ENCODE measurements around the gene COG6. TPM values are rescaled to one million over a fixed set of nuclear protein-coding genes. Genes with fewer than 3 reads are reported as not detected.

The COG6 gene
- total and polyA plus RNA-seq, 2 donors from 2014 or later: 12.2 to 31.3 TPM

DNA sequence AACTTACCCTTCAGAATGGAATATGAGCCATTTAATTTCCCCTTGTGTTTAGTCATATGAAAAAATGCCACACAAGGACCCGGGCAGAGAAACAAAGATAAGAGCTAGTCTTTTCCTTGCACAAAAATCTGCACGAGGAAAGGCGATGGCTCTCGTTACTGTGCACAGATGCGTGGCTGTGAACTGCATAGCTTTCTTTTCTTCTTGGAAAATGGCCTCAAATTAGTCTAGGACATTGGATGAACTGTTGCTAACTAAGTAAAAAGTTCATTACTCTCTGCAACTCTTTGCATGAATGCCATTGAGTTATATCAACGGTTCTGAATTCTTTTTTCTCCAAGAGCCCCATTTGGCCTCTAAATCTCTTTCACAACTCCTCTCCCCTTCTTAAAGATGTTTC, 125.2 kb downstream of the COG6 start:
- Histone ChIP-seq H3K4me1 (ENCODE audit: control insufficient read depth in 2 of 3, insufficient read depth in 2 of 3, low read depth in 1 of 3, low read length in 3 of 3) (no peaks in the 10 kb centered on the region), H3K4me3 (ENCODE audit: low read length in 3 of 3) (no peak overlapping the region), H3K9me3 (ENCODE audit: control insufficient read depth in 2 of 3, insufficient read depth in 1 of 3, low read length in 3 of 3) (peaks cover 0 to 3% (median 0%) of the 10 kb centered on the region in 3 donors), H3K27me3 (ENCODE audit: control insufficient read depth, insufficient read depth, low read length) (no peaks in the 10 kb centered on the region), H3K9ac (ENCODE audit: low read length in 3 of 3) (no peak overlapping the region), H3K27ac (ENCODE audit: low read depth in 2 of 2, low read length in 2 of 2) (no peak overlapping the region), H3K36me3 (ENCODE audit: control insufficient read depth in 2 of 3, insufficient read depth in 3 of 3, low read length in 3 of 3) (no peaks in the 10 kb centered on the region)
- DNase-seq (no peak), FAIRE-seq (no peak)
- intact Hi-C loops (cut with DNase I): no loop called here
- TF ChIP-seq, protein P1, sequence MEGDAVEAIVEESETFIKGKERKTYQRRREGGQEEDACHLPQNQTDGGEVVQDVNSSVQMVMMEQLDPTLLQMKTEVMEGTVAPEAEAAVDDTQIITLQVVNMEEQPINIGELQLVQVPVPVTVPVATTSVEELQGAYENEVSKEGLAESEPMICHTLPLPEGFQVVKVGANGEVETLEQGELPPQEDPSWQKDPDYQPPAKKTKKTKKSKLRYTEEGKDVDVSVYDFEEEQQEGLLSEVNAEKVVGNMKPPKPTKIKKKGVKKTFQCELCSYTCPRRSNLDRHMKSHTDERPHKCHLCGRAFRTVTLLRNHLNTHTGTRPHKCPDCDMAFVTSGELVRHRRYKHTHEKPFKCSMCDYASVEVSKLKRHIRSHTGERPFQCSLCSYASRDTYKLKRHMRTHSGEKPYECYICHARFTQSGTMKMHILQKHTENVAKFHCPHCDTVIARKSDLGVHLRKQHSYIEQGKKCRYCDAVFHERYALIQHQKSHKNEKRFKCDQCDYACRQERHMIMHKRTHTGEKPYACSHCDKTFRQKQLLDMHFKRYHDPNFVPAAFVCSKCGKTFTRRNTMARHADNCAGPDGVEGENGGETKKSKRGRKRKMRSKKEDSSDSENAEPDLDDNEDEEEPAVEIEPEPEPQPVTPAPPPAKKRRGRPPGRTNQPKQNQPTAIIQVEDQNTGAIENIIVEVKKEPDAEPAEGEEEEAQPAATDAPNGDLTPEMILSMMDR (IDR thresholded peaks at IDR 0.05; ENCODE audit: borderline replicate concordance, extremely low read depth, insufficient read depth): no peak

DNA sequence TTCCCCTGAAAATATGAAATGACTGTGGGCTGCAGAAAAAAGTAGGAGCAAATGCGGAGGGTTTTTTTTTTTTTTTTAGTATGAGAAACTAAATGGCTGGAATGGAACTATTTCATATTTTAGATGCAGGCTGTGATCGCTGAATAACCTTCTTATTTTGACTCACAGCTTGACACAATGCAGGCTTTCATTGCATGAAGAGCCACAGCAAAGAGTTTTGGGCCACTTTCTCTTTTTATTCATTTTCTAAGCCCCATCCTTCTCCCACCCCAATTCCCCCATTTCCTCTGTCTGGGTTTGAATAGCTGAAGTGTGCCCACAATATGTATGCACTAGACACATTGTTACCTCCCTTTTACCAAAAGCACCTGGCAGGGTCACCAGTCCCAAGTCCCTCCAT, 125.9 kb downstream of the COG6 start:
- no peaks in the 10 kb centered on the region for H3K36me3 ChIP-seq (ENCODE audit: control insufficient read depth in 2 of 3, insufficient read depth in 3 of 3, low read length in 3 of 3)
- peaks cover 0 to 3% (median 0%) of the 10 kb centered on the region in 3 donors for H3K9me3 ChIP-seq (ENCODE audit: control insufficient read depth in 2 of 3, insufficient read depth in 1 of 3, low read length in 3 of 3)
- H3K27ac ChIP-seq (ENCODE audit: low read depth in 2 of 2, low read length in 2 of 2): no peak overlapping the region
- no peak for DNase-seq
- FAIRE-seq: no peak
- TF ChIP-seq, protein P1 (IDR thresholded peaks at IDR 0.05; ENCODE audit: borderline replicate concordance, extremely low read depth, insufficient read depth): no peak
- H3K27me3 ChIP-seq (ENCODE audit: control insufficient read depth, insufficient read depth, low read length): no peaks in the 10 kb centered on the region
- H3K4me1 ChIP-seq (ENCODE audit: control insufficient read depth in 2 of 3, insufficient read depth in 2 of 3, low read depth in 1 of 3, low read length in 3 of 3): no peaks in the 10 kb centered on the region
- no peak overlapping the region for H3K4me3 ChIP-seq (ENCODE audit: low read length in 3 of 3)
- no peak overlapping the region for H3K9ac ChIP-seq (ENCODE audit: low read length in 3 of 3)
- intact Hi-C loops (cut with DNase I): no loop called here

DNA sequence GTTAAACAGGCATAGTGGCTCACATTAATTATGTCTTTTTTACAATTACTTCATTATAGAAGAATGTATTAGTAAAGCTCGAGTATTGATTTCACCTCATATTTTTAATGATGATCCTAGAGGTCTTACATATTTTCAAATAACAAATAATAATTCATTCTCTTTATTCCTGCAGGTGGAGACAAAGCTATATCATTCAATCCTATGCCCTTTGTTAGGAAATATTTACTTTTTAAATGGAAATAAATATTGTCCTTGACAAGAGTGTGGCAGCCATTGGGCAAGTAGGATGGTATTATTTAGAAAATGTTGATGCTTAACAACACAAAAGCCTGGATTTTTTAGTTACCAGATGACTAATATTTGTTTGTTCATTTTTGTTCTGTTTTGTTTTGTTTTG, 127.6 kb downstream of the COG6 start:
- Histone ChIP-seq H3K9ac (ENCODE audit: low read length in 3 of 3) (no peak overlapping the region), H3K4me3 (ENCODE audit: low read length in 3 of 3) (no peak overlapping the region), H3K27me3 (ENCODE audit: control insufficient read depth, insufficient read depth, low read length) (no peaks in the 10 kb centered on the region), H3K9me3 (ENCODE audit: control insufficient read depth in 2 of 3, insufficient read depth in 1 of 3, low read length in 3 of 3) (peaks cover 0 to 3% (median 0%) of the 10 kb centered on the region in 3 donors), H3K27ac (ENCODE audit: low read depth in 2 of 2, low read length in 2 of 2) (no peak overlapping the region), H3K4me1 (ENCODE audit: control insufficient read depth in 2 of 3, insufficient read depth in 2 of 3, low read depth in 1 of 3, low read length in 3 of 3) (no peaks in the 10 kb centered on the region), H3K36me3 (ENCODE audit: control insufficient read depth in 2 of 3, insufficient read depth in 3 of 3, low read length in 3 of 3) (no peaks in the 10 kb centered on the region)
- DNase-seq (no peak), FAIRE-seq (no peak)
- intact Hi-C loops (cut with DNase I): no loop called here
- TF ChIP-seq, protein P1 (IDR thresholded peaks at IDR 0.05; ENCODE audit: borderline replicate concordance, extremely low read depth, insufficient read depth): no peak

DNA sequence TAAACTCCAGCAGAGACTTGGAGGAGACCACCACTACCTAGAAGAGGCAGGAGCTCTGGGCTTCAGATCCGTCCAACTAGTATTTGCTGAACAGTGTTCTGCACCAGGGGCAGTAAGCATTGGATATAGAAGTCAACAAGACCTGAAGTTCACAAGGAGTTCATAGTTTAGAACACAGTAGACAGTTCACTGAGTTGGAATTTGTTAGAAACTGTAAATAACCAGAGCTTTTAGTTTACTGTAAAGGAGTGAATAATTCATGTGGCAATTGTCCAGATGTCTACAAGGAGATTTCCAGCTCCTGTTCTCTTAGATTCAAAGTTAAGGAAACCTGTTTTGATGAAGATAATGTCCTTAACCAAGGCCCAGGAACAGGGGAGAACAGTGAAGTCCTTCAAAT, 128.9 kb downstream of the COG6 start:
- Histone ChIP-seq H3K27me3 (ENCODE audit: control insufficient read depth, insufficient read depth, low read length) (no peaks in the 10 kb centered on the region), H3K27ac (ENCODE audit: low read depth in 2 of 2, low read length in 2 of 2) (no peak overlapping the region), H3K9ac (ENCODE audit: low read length in 3 of 3) (no peak overlapping the region), H3K4me1 (ENCODE audit: control insufficient read depth in 2 of 3, insufficient read depth in 2 of 3, low read depth in 1 of 3, low read length in 3 of 3) (no peaks in the 10 kb centered on the region), H3K9me3 (ENCODE audit: control insufficient read depth in 2 of 3, insufficient read depth in 1 of 3, low read length in 3 of 3) (no peaks in the 10 kb centered on the region), H3K36me3 (ENCODE audit: control insufficient read depth in 2 of 3, insufficient read depth in 3 of 3, low read length in 3 of 3) (no peaks in the 10 kb centered on the region), H3K4me3 (ENCODE audit: low read length in 3 of 3) (no peak overlapping the region)
- no peak for DNase-seq
- TF ChIP-seq, protein P1 (IDR thresholded peaks at IDR 0.05; ENCODE audit: borderline replicate concordance, extremely low read depth, insufficient read depth): no peak
- FAIRE-seq: no peak
- intact Hi-C loops (cut with DNase I): no loop called here
